CD4-positive, alpha-beta T cell (primary cell): ENCODE data around the gene PLCH2. TPM values are rescaled to one million over a fixed set of nuclear protein-coding genes. Genes with fewer than 3 reads are reported as not detected.

Experiments
- ATAC-seq: fragments of 200-7000 bp; cut with Tn5 transposase; one replicate; pipeline ENCODE4 v1.10.0; 2022; ENCODE audit warnings: mild to moderate bottlenecking; ENCODE audit not compliant: poor library complexity
- CTCF ChIA-PET: fragments of 350-600 bp; sonication (Branson Sonifier 250); formaldehyde crosslinking; loops from one replicate; lab custom pipeline; 2021; ENCODE audit warnings: antibody characterized with exemption, inconsistent platforms; lab: Charles Lee
- POLR2A ChIA-PET: fragments of 350-600 bp; sonication (Branson Sonifier 250); formaldehyde crosslinking; loops from one replicate; lab custom pipeline; 2021; ENCODE audit warnings: antibody characterized with exemption, inconsistent platforms; lab: Charles Lee
- DNase-seq, 14 experiments: peaks; one replicate each; pipeline ENCODE4 v3.0.0-alpha.2; 2013 to 2020; ENCODE audit warnings: mixed read lengths in 2 of 14
- H3K27ac ChIP-seq, 2 donors: one replicate each; pipeline versions ENCODE4 v1.5.1 to v1.7.0; 2013; ENCODE audit warnings: low read length in 2 of 2, low read depth in 1 of 2, mild to moderate bottlenecking in 1 of 2
- H3K27me3 ChIP-seq, 2 experiments: 1 replicate in 1 of 2; 2 replicates in 1 of 2; pipeline versions ENCODE4 v1.6.1 to v1.7.0; 2013; ENCODE audit warnings: low read length in 2 of 2, control low read depth in 1 of 2, mild to moderate bottlenecking in 1 of 2, moderate library complexity in 1 of 2; ENCODE audit not compliant: insufficient read depth in 2 of 2, control insufficient read depth in 1 of 2
- H3K36me3 ChIP-seq: one replicate; pipeline ENCODE4 v1.6.1; 2013; ENCODE audit warnings: low read length, control low read depth; ENCODE audit not compliant: insufficient read depth
- H3K4me1 ChIP-seq: one replicate; pipeline ENCODE4 v1.6.1; 2013; ENCODE audit warnings: low read length, control low read depth; ENCODE audit not compliant: insufficient read depth
- H3K4me3 ChIP-seq: one replicate; pipeline ENCODE4 v1.5.1; 2013; ENCODE audit warnings: mild to moderate bottlenecking, low read length, moderate library complexity
- H3K9me3 ChIP-seq, 2 experiments: 1 replicate in 1 of 2; 2 replicates in 1 of 2; pipeline versions ENCODE4 v1.6.1 to v1.7.0; 2013; ENCODE audit warnings: low read length in 2 of 2, mild to moderate bottlenecking in 2 of 2, control low read depth in 1 of 2, moderate library complexity in 1 of 2; ENCODE audit not compliant: control insufficient read depth in 1 of 2, insufficient read depth in 1 of 2
- H3K27ac Mint-ChIP-seq: one replicate; pipeline ENCODE4 v1.8.0; 2020; ENCODE audit warnings: mixed read lengths
- H3K27me3 Mint-ChIP-seq: one replicate; pipeline ENCODE4 v1.8.0; 2021; ENCODE audit warnings: mixed read lengths
- H3K36me3 Mint-ChIP-seq: one replicate; pipeline ENCODE4 v1.8.0; 2021; ENCODE audit warnings: low read depth, mixed read lengths
- H3K4me1 Mint-ChIP-seq: one replicate; pipeline ENCODE4 v1.8.0; 2021; ENCODE audit warnings: low read depth, mixed read lengths
- H3K4me3 Mint-ChIP-seq: one replicate; pipeline ENCODE4 v1.8.0; 2020; ENCODE audit warnings: mild to moderate bottlenecking, mixed read lengths
- H3K9me3 Mint-ChIP-seq: one replicate; pipeline ENCODE4 v1.8.0; 2020; ENCODE audit warnings: mixed read lengths
- CTCF ChIP-seq: fragments of 200-600 bp; IDR thresholded peaks from one replicate; pipeline ENCODE4 v1.8.0; 2022; ENCODE audit warnings: antibody characterized with exemption, mild to moderate bottlenecking
- intact Hi-C, 2 experiments: fragments of 100-400 bp; cut with DNase I in 1 of 2; cut with micrococcal nuclease in 1 of 2; formaldehyde crosslinking; loops; one replicate each; pipeline versions ENCODE4 v1.15.1 to v1.9.0; 2023 to 2025; cut with DNase I, micrococcal nuclease
- total RNA-seq, 174 experiments: library from RNA in 2 of 174; stranded (reverse) in 2 of 174; gene quantifications; one replicate each; pipeline ENCODE4 v1.2.3 and lab custom pipeline; 2021 to 2026

PLCH2 gene
- total RNA-seq, 2 experiments from 2014 or later, result 47.6 to 48.1 TPM

- Histone ChIP-seq H3K4me3 (no peak overlapping the region), H3K9me3 (peaks cover 0 to 23% of the 10 kb centered on the region in 2 experiments), H3K36me3 (peaks cover 8% of the 10 kb centered on the region), H3K4me1 (peaks cover 9% of the 10 kb centered on the region), H3K27ac (no peak overlapping the region), H3K27me3 (no peaks in the 10 kb centered on the region)
- Mint-ChIP-seq H3K4me3 (no peak overlapping the region), H3K4me1 (no peaks in the 10 kb centered on the region), H3K36me3 (no peaks in the 10 kb centered on the region), H3K27ac (no peak overlapping the region), H3K9me3 (no peaks in the 10 kb centered on the region), H3K27me3 (no peaks in the 10 kb centered on the region)
- ATAC-seq (no peak), DNase-seq (no peak)
- no peak for TF ChIP-seq CTCF
- CTCF ChIA-PET, result no interaction called here
- POLR2A ChIA-PET, result interaction anchor here (0.9 kb wide), 1 partner anchor 14 kb away, joined by 4 read pairs; no protein-coding TSS in a partner anchor
- intact Hi-C loops, result no loop called here
These were observed 46.1 kb upstream of the PLCH2 start for GRCh38 chr1:2429780-2430591.

- Mint-ChIP-seq H3K4me3 (no peak overlapping the region), H3K4me1 (no peaks in the 10 kb centered on the region), H3K36me3 (no peaks in the 10 kb centered on the region), H3K27ac (no peak overlapping the region), H3K27me3 (no peaks in the 10 kb centered on the region), H3K9me3 (no peaks in the 10 kb centered on the region)
- H3K27ac ChIP-seq, result no peak overlapping the region
- ChIA-PET CTCF (no interaction called here), POLR2A (interaction anchor here (0.9 kb wide), 1 partner anchor 15 kb away, joined by 4 read pairs; no protein-coding TSS in a partner anchor)
- intact Hi-C loops, result no loop called here
- no peak overlapping the region for H3K4me3 ChIP-seq
- H3K27me3 ChIP-seq, result no peaks in the 10 kb centered on the region
- TF ChIP-seq CTCF, result no peak
- no peak for DNase-seq
- peaks cover 12% of the 10 kb centered on the region for H3K4me1 ChIP-seq
- peaks cover 0 to 25% of the 10 kb centered on the region in 2 experiments for H3K9me3 ChIP-seq
- H3K36me3 ChIP-seq, result peaks cover 8% of the 10 kb centered on the region
- ATAC-seq, result no peak
These were observed 45.5 kb upstream of the PLCH2 start for GRCh38 chr1:2430592-2430973.

- Histone ChIP-seq H3K4me3 (no peak overlapping the region), H3K9me3 (peaks cover 0 to 30% of the 10 kb centered on the region in 2 experiments), H3K27me3 (no peaks in the 10 kb centered on the region), H3K36me3 (peaks cover 8% of the 10 kb centered on the region), H3K4me1 (peaks cover 12% of the 10 kb centered on the region), H3K27ac (no peak overlapping the region)
- no peaks in the 10 kb centered on the region for H3K4me1 Mint-ChIP-seq
- POLR2A ChIA-PET, result no interaction called here
- CTCF ChIA-PET, result no interaction called here
- DNase-seq (no peak), ATAC-seq (no peak)
- H3K9me3 Mint-ChIP-seq, result no peaks in the 10 kb centered on the region
- no peak overlapping the region for H3K27ac Mint-ChIP-seq
- H3K4me3 Mint-ChIP-seq, result no peak overlapping the region
- H3K27me3 Mint-ChIP-seq, result no peaks in the 10 kb centered on the region
- no peaks in the 10 kb centered on the region for H3K36me3 Mint-ChIP-seq
- TF ChIP-seq CTCF, result no peak
- intact Hi-C loops, result no loop called here
These were observed 45.0 kb upstream of the PLCH2 start for GRCh38 chr1:2431103-2431502.
